Choroid plexus epithelial cell (primary cell): ENCODE results near the gene NDUFS2.

ENCODE experiments used
- DNase-seq: peaks from one replicate; pipeline ENCODE4 v3.0.0-alpha.2; 2010; ENCODE audit warnings: low read depth
- H3K4me3 ChIP-seq: 2 replicates; pipeline ENCODE4 v1.5.1; 2011; ENCODE audit warnings: low read depth, mild to moderate bottlenecking, control low read depth, low read length, moderate library complexity
- CTCF ChIP-seq: conservative IDR thresholded peaks from 2 replicates; pipeline ENCODE4 v1.5.1; 2011; ENCODE audit warnings: low read depth, mild to moderate bottlenecking, control low read depth, inconsistent platforms, low read length, moderate library complexity

The NDUFS2 gene

DNA sequence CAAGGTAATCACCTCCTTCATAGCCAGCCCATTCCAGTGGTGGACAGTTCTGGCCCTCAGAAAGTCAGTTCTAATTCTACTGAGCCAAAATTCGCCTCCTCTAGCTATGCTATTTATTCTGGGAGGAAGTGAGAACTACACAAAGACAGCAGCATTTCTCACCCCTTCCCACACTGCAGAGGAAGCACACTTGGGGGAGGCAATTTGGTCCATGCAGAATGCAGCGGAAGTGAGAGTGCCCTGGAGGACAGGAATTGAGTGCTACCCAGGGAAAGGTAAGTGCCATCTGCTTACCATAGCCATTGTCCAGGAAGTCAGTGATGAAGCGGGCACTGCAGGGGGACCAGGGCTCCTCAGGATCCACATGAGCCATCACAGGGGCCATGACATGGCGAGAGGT lies 7.0 kb upstream of the NDUFS2 start:
- H3K4me3 ChIP-seq: no peak overlapping the region
- DNase-seq: no peak
- no peak for TF ChIP-seq CTCF

- H3K4me3 ChIP-seq: no peak overlapping the region
- no peak for TF ChIP-seq CTCF
- DNase-seq: no peak
Observed at GRCh38 chr1:161196111-161196510, 6.1 kb upstream of the NDUFS2 start.

GRCh38 chr1:161196521-161197451 lies 5.4 kb upstream of the NDUFS2 start:
- TF ChIP-seq CTCF: no peak
- H3K4me3 ChIP-seq: peak overlapping the region; percentile 53
- DNase-seq: peak; percentile 84

DNA sequence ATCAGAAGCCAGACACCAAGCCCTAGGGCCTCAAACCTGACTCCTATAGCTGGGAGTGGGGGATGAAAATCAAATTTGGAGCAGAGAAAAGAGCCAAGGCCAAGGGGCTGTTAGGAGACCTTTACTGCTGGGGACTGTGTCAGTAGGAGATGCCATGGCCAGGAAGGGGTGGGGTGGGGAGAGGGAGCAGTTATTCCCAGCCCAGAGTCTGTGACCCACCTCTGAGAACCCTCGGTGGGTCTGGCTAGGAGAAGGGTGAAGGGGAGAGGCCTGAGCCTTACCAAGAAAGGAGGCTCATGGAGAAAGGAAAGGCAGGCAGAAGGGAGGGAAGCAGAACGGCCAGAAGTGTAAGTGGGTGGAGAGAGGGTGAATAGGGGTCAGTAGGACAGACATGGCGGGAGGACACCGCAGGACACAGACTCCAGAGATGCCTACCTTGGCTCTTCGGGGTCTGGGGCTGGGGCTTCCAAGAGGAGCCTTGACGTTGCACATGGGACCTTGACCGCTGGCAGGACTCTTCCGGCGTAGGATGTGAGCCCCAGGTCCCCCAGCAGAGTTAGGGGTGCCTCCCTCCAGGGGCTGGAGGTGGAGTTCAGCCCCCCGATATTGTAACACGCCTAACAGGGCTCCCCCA lies 4.5 kb upstream of the NDUFS2 start:
- peak overlapping the region; percentile 53 for H3K4me3 ChIP-seq
- no peak for DNase-seq

GRCh38 chr1:161198194-161198896 lies 3.8 kb upstream of the NDUFS2 start:
- peak overlapping the region; percentile 53 for H3K4me3 ChIP-seq
- DNase-seq: peak; percentile 50
- no peak for TF ChIP-seq CTCF

More for the DNA sequence above, 4.5 kb upstream of the NDUFS2 start:
- TF ChIP-seq CTCF: no peak

DNA sequence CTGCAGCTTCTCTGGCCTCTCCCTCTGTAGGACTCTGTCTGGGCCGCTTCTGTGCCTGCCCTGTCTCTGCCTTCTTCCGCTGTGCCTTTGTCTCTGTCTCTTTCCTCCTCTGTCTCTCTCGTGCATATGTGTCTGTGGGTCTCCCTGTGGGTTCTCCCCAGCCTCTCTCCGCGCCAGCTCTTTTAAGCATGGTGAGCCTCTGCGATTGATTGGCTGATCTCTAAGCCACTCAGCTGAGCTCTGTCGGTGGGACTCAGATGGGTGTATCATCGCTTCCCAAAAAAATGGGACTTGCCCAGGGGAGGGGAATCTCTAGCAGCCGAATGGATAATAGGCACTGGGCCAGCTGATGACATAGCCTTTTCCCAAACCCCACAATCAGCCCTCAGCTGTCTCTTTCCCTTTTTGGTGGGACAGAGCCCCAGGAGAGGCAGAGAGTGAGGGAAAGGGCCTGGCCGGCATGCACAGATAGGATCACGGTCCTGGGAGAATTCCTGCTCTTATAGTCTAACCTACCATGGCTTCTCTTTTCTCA lies 3.2 kb upstream of the NDUFS2 start, which contains the start of gene ADAMTS4:
ADAMTS4 (minus strand) TSS at position 158 of the 535 bp plus-strand sequence. CDS start 427 bp downstream, outside the sequence.
- no peak for TF ChIP-seq CTCF
- peak; percentile 77 for DNase-seq
- peak within 1 kb of the TSS; percentile 53 for H3K4me3 ChIP-seq
